ENCODE data around the gene LACRT. TPM values are rescaled to one million over a fixed set of nuclear protein-coding genes. Genes with fewer than 3 reads are reported as not detected.

Gene LACRT
- total and polyA plus RNA-seq, 5 donors = not detected

DNA sequence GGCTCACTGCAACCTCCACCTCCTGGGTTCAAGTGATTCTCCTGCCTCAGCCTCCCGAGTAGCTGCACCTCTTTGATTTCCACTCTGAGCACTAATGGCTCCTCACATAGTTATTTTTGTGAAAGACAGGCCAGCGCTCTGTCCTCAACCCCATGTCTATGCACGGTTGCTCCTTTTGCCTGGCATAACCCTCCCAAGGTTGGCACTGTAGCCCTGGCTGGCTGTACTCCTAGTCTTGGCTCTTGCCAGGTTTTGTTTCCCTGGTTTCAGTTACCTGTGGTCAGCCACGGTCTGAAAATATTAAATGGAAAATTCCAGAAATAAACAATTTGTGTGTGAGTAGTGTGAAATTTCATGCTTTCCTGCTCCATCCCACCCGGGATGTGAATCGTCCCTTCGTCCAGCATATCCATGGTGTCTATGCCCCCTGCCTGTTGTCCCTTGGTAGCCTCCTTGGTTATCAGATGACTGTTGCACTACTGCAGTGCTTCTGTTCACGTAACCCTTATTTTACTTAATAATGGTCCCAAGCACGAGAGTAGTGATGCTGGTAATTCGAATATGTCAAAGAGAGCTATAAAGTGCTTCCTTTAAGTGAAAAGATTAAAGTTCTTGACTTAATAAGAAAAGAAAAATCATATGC is 25.7 kb upstream of the LACRT start:
- 86% methylated on average over 10 of the region's 10 CpGs for WGBS
- intact Hi-C loops (cut with DNase I) = no loop called here

DNA sequence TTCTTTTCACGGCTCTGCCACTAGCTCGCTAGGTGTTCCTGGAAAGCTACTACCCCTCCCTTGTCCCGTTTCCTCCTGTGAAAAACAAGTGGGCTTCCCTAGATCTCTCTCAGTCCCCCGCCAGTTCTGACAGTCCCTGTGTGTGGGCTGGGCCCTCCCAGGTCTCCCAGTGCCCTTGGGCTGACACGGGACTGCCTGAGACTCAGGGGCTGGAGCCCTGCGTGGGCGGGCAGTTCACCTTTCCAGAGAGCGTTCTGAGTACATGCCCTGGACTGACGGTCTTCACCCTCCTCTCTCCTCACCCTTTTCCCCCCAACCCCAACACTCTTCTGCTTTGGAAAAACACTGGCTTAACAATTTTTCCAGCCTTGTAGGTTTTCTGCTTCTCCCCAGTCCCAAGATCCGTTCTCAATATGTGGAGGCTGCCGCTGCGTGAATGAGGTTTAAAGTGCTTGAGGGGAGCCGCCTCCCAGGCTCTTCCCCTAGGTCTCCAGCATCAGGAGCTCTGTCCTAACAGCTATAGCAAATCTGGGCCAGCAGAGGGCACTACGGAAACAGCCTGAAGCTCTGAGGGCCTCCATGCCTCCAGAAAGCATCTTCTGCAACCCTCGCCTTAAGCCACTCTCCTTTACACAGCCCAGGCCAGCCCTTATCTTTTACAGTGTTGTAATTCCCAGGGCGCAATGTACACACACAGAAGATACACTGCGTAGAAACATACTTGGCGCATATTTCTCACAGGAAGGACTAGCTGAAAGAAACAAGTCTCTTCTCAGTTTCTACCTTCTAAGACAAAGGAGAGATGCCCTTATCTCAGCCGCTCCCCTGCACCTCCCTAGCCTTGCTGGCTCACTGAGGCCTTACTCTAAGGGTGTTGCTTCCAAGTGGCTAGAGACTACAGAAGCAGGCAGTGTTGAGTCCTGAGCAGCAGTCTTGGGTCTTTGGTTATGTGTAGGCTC is 23.9 kb upstream of the LACRT start:
- no peak overlapping the region for H3K27ac ChIP-seq (ENCODE audit: low read length)
- H3K4me3 ChIP-seq (ENCODE audit: low read length) = no peak overlapping the region
- intact Hi-C loops (cut with DNase I) = no loop called here
- ATAC-seq = no peak
- 50% methylated on average over 19 of the region's 19 CpGs for WGBS
- no peaks in the 10 kb centered on the region for H3K9me3 ChIP-seq (ENCODE audit: control insufficient read depth, low read length)
- peaks cover 2% of the 10 kb centered on the region for H3K27me3 ChIP-seq (ENCODE audit: control insufficient read depth, insufficient read depth)
- DNase-seq = peak in 2 of 3 donors; percentile 15 to 53
- H3K4me1 ChIP-seq (ENCODE audit: control insufficient read depth, insufficient read depth, low read length) = no peaks in the 10 kb centered on the region

More for the DNA sequence above, 25.7 kb upstream of the LACRT start:
- Histone ChIP-seq H3K4me1 (ENCODE audit: control insufficient read depth, insufficient read depth, low read length) (no peaks in the 10 kb centered on the region), H3K27ac (ENCODE audit: low read length) (no peak overlapping the region), H3K9me3 (ENCODE audit: control insufficient read depth, low read length) (no peaks in the 10 kb centered on the region), H3K27me3 (ENCODE audit: control insufficient read depth, insufficient read depth) (peaks cover 2% of the 10 kb centered on the region), H3K4me3 (ENCODE audit: low read length) (no peak overlapping the region)
- DNase-seq (no peak), ATAC-seq (no peak)

DNA sequence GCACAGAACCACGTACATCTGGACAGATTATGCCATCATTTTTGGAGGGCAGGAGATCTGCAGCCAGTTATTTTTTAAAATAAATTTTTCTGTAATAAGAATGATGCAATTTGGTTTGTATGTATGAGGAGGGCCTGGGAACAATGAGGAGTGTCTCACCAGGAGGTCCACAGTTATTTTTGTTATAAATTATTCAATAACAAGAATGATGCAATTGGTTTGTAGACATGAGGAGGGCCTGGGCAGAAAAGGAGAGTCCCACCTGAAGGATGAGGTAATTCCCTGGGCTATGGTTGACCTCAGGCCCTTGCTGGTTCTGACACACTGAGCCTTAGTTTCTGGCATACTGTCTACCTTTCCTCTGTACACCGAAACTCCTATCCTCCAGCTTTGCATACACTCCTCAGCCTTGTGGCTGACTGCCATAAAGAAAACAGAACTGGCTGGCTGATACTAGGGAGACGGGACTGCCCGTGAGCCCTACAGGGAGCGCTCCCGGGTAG is 22.5 kb upstream of the LACRT start:
- Histone ChIP-seq H3K27me3 (ENCODE audit: control insufficient read depth, insufficient read depth) (peaks cover 2% of the 10 kb centered on the region), H3K4me3 (ENCODE audit: low read length) (no peak overlapping the region), H3K4me1 (ENCODE audit: control insufficient read depth, insufficient read depth, low read length) (no peaks in the 10 kb centered on the region), H3K9me3 (ENCODE audit: control insufficient read depth, low read length) (no peaks in the 10 kb centered on the region), H3K27ac (ENCODE audit: low read length) (no peak overlapping the region)
- no peak for ATAC-seq
- DNase-seq = no peak
- intact Hi-C loops (cut with DNase I) = no loop called here
- 75% methylated on average over 6 of the region's 6 CpGs for WGBS

DNA sequence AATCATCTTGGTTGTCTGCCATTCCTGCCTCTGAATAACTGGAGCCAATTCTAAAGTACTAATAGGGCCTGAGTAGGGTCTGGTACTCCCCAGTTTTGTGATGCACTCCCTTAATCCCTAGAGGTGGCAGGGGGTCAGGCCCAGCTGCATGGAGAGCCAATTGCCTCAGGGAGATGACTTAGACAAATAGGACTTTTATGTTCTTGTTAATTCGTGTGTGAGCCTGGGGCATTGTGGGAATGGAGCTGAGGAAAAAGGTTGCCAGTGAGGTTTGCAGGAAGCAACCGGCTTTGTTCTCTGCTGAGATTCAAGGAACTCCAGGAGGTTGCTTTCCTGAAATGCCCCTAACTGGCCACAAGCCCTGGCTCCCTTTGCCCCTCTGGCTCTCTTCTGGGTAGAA is 20.2 kb upstream of the LACRT start:
- Histone ChIP-seq H3K4me1 (ENCODE audit: control insufficient read depth, insufficient read depth, low read length) (no peaks in the 10 kb centered on the region), H3K4me3 (ENCODE audit: low read length) (no peak overlapping the region), H3K27ac (ENCODE audit: low read length) (no peak overlapping the region), H3K9me3 (ENCODE audit: control insufficient read depth, low read length) (no peaks in the 10 kb centered on the region), H3K27me3 (ENCODE audit: control insufficient read depth, insufficient read depth) (no peaks in the 10 kb centered on the region)
- intact Hi-C loops (cut with DNase I) = no loop called here
- DNase-seq = no peak
- 31% methylated on average over 2 of the region's 2 CpGs for WGBS
- ATAC-seq = no peak

DNA sequence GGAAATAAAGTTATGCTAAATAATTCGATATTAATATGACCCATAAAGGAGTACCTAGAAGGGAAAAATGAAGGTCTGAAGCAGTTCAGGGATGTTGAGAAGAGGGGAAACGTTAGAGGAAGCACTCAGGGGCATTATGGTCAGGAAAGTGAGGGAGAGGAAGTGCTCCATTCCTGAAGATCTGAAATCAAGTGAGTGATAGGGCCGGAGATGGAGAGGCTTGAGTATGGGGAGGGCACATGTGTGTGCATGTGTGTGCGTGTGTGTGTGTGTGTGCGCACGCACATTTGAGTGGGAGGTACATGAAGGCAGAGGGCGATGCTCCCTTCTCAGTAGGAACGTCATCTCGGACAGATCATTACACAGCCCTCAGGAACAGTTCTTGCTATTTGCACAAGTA is 18.3 kb upstream of the LACRT start:
- DNase-seq (no peak), ATAC-seq (no peak)
- no peak overlapping the region for H3K4me3 ChIP-seq (ENCODE audit: low read length)
- H3K9me3 ChIP-seq (ENCODE audit: control insufficient read depth, low read length) = no peaks in the 10 kb centered on the region
- no peaks in the 10 kb centered on the region for H3K27me3 ChIP-seq (ENCODE audit: control insufficient read depth, insufficient read depth)
- no peak overlapping the region for H3K27ac ChIP-seq (ENCODE audit: low read length)
- WGBS = 59% methylated on average over 9 of the region's 9 CpGs
- H3K4me1 ChIP-seq (ENCODE audit: control insufficient read depth, insufficient read depth, low read length) = no peaks in the 10 kb centered on the region
- intact Hi-C loops (cut with DNase I) = no loop called here

DNA sequence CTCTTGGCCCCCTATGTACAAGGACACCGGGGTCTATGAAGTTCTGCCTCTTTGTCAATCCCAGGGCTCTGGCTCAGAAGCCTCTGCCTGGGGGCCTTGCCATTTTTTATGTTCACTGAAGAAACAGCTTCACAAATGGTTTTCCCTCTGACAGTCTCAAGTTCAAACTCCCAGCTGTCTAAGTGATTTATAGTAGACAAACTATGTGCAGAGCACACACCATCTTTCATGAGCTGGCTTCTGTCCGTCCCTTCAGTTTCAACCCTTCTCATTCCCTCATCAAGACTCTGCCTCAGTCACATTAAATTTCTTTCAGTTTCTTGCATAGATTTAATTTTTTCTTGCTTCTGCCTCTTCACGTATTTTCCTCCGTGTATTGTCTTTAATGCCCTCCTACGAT is 16.2 kb upstream of the LACRT start:
- Histone ChIP-seq H3K4me1 (ENCODE audit: control insufficient read depth, insufficient read depth, low read length) (no peaks in the 10 kb centered on the region), H3K9me3 (ENCODE audit: control insufficient read depth, low read length) (no peaks in the 10 kb centered on the region), H3K27ac (ENCODE audit: low read length) (no peak overlapping the region), H3K4me3 (ENCODE audit: low read length) (no peak overlapping the region), H3K27me3 (ENCODE audit: control insufficient read depth, insufficient read depth) (no peaks in the 10 kb centered on the region)
- WGBS = 80% methylated on average over 5 of the region's 5 CpGs
- no peak for ATAC-seq
- no peak for DNase-seq
- intact Hi-C loops (cut with DNase I) = no loop called here

DNA sequence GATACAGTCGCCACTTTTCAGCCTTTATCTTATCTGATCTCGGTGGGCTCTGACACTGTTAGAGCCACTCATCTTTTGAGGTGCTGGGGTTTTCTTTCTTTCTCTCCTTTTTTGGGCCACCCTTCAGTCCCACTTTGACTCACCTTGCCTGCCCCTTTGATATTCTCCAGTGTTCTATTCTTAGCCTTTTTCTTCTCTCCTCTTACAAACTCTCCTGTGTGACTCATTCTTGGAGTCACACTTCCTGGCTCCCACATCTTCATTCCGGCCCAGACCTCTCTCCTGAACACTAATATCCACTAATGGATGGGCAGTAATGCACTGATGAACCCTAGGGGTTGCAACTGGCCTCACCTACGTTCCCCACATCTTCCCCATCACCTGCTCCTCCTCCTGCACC is 15.7 kb upstream of the LACRT start:
- intact Hi-C loops (cut with DNase I) = no loop called here
- no peak overlapping the region for H3K27ac ChIP-seq (ENCODE audit: low read length)

DNA sequence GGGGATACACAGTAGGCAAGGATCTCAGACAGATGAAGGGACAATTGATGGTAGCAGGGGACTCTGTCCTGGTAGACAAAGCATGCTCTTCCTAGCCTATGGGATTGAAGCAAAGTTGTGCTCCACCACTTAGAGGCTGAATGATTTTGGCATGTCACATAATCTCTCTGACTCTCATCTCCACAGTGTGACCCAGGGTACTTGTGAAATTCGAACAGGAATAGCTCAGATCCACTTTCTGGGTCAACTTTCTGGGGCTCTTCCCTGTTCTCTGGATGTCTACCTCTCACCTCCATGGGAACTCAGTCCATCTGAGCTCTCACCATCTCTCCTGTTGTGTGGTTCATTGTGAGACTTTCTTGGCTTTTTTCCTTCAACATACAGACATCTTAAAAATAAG is 15.1 kb upstream of the LACRT start:
- H3K9me3 ChIP-seq (ENCODE audit: control insufficient read depth, low read length) = no peaks in the 10 kb centered on the region
- H3K4me1 ChIP-seq (ENCODE audit: control insufficient read depth, insufficient read depth, low read length) = no peaks in the 10 kb centered on the region
- H3K27me3 ChIP-seq (ENCODE audit: control insufficient read depth, insufficient read depth) = no peaks in the 10 kb centered on the region
- 47% methylated on average over 1 of the region's 1 CpG for WGBS
- H3K27ac ChIP-seq (ENCODE audit: low read length) = no peak overlapping the region
- intact Hi-C loops (cut with DNase I) = no loop called here
- no peak for DNase-seq
- ATAC-seq = no peak
- H3K4me3 ChIP-seq (ENCODE audit: low read length) = no peak overlapping the region

More for the DNA sequence above, 15.7 kb upstream of the LACRT start:
- no peak for DNase-seq
- H3K4me3 ChIP-seq (ENCODE audit: low read length) = no peak overlapping the region
- ATAC-seq = no peak
- H3K4me1 ChIP-seq (ENCODE audit: control insufficient read depth, insufficient read depth, low read length) = no peaks in the 10 kb centered on the region
- no peaks in the 10 kb centered on the region for H3K27me3 ChIP-seq (ENCODE audit: control insufficient read depth, insufficient read depth)
- H3K9me3 ChIP-seq (ENCODE audit: control insufficient read depth, low read length) = no peaks in the 10 kb centered on the region
- 44% methylated on average over 4 of the region's 4 CpGs for WGBS

DNA sequence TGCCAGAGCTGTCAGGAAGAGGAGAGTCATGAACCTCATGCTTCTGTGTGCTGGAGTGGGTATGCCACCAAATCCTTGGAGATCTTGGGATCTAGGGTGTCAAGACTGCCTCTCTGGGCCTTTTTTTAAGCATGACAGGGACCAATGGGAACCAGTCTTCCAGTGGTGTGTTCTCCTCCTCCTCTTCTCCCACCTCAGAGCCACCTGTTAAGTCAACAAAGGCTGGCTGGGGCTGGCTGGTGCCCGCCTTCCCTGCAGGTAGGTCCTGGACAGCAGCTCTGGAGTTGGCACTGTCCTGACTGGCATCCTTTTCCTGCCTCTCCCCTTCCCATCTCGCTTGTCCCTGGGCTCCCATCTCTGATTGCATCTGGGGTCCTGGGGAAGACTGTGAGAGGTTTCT is 13.6 kb upstream of the LACRT start, which contains the start of gene DCD:
DCD (minus strand) TSS at position 101 of the 400 bp plus-strand sequence; CDS start at position 39, 62 bp downstream.
- H3K27ac ChIP-seq (ENCODE audit: low read length) = no peak within 1 kb of the TSS
- DNase-seq (no peak), ATAC-seq (no peak)
- H3K4me3 ChIP-seq (ENCODE audit: low read length) = no peak within 1 kb of the TSS
- WGBS = 75% methylated on average over 2 of the region's 2 CpGs
- H3K4me1 ChIP-seq (ENCODE audit: control insufficient read depth, insufficient read depth, low read length) = no peaks in the 10 kb centered on the region
- no peaks in the 10 kb centered on the region for H3K9me3 ChIP-seq (ENCODE audit: control insufficient read depth, low read length)
- H3K27me3 ChIP-seq (ENCODE audit: control insufficient read depth, insufficient read depth) = no peaks in the 10 kb centered on the region
- intact Hi-C loops (cut with DNase I) = no loop called here

DNA sequence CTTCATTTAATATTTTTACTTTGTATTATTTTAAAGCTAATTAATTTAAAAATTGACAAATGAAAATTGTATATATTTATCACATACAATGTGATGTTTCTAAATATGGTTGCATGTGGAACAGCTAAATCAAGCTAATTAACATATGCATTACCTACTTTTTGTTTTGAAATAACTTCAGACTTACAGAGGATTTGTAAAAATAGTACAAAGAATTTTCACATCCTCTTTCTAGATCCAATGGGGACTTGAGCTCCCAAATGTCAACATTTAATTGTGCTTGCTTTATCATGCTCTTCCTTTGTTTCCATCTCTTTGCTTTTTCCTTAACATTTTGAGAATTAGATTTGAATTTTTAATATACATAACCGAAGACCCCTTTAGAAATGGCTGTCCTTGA is 6.9 kb upstream of the LACRT start:
- intact Hi-C loops (cut with DNase I) = no loop called here
- no peaks in the 10 kb centered on the region for H3K27me3 ChIP-seq (ENCODE audit: control insufficient read depth, insufficient read depth)
- H3K9me3 ChIP-seq (ENCODE audit: control insufficient read depth, low read length) = no peaks in the 10 kb centered on the region
- no peak overlapping the region for H3K4me3 ChIP-seq (ENCODE audit: low read length)
- H3K4me1 ChIP-seq (ENCODE audit: control insufficient read depth, insufficient read depth, low read length) = no peaks in the 10 kb centered on the region
- 80% methylated on average over 1 of the region's 1 CpG for WGBS
- no peak overlapping the region for H3K27ac ChIP-seq (ENCODE audit: low read length)
- no peak for ATAC-seq
- no peak for DNase-seq

DNA sequence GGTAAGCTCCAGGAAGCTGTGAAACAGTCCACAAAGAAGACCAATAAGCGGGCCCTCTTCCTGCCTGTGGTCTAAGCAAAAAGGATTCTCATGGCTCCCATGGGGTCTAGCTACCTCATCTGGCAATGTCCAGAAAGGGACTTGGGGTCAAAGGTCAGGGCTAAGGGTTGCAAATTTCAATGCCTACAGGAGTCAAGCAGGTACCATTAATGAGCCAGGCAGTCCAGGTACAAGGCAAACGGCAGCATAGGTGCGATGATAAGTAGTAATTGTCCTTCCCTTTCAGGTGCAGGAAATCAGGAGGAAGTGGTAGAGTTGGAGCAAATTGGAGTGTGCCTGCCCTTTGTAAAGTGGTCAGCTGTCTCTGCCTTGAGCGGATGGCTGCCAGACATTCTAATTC is 6.4 kb upstream of the LACRT start:
- no peak for ATAC-seq

More for the DNA sequence above, 6.4 kb upstream of the LACRT start:
- no peak overlapping the region for H3K27ac ChIP-seq (ENCODE audit: low read length)
- intact Hi-C loops (cut with DNase I) = no loop called here
- no peak for DNase-seq
- no peaks in the 10 kb centered on the region for H3K27me3 ChIP-seq (ENCODE audit: control insufficient read depth, insufficient read depth)
- no peak overlapping the region for H3K4me3 ChIP-seq (ENCODE audit: low read length)
- WGBS = 81% methylated on average over 4 of the region's 4 CpGs
- H3K9me3 ChIP-seq (ENCODE audit: control insufficient read depth, low read length) = no peaks in the 10 kb centered on the region
- no peaks in the 10 kb centered on the region for H3K4me1 ChIP-seq (ENCODE audit: control insufficient read depth, insufficient read depth, low read length)
